ENCODE measurements around the gene KIAA0825. TPM values are rescaled to one million over a fixed set of nuclear protein-coding genes. Genes with fewer than 3 reads are reported as not detected.

Gene KIAA0825
- total RNA-seq, 1 experiment from 2014 or later: 1.6 TPM

- POLR2A ChIA-PET: no interaction called here
- TF ChIP-seq REST (IDR thresholded peaks at IDR 0.05; ENCODE audit: insufficient read depth in 1 of 2, low read depth in 2 of 2, low read length in 1 of 2) (no peak), CTCF (IDR thresholded peaks at IDR 0.05) (no peak)
- Histone ChIP-seq H3K36me3 (ENCODE audit: control insufficient read depth, insufficient read depth, low read length) (no peaks in the 10 kb centered on the region), H3K4me3 (ENCODE audit: low read depth in 2 of 2, low read length in 2 of 2) (no peak overlapping the region), H3K27me3 (ENCODE audit: control insufficient read depth, insufficient read depth, low read length) (peaks cover 2% of the 10 kb centered on the region; the same call in 1 of the 2 replicates), H3K9me3 (ENCODE audit: control insufficient read depth, insufficient read depth, low read depth, low read length) (no peaks in the 10 kb centered on the region), H3K27ac (ENCODE audit: low read length) (no peak overlapping the region), H3K4me1 (ENCODE audit: control insufficient read depth, insufficient read depth, low read length) (no peaks in the 10 kb centered on the region)
- in situ Hi-C loops (cut with HindIII; ENCODE audit: low pct_unique_long_range_greater_than_20kb, low sequenced_read_pairs): no loop called here
- CTCF ChIA-PET: no interaction called here
- DNase-seq (ENCODE audit: low read depth, low spot score): no peak
- intact Hi-C loops (cut with micrococcal nuclease; ENCODE audit: unreplicated experiment): no loop called here
- no TSS peak for BruUV-seq (replicated peaks)
- no peak for ATAC-seq
Observed at GRCh38 chr5:94308442-94308841, 310.0 kb downstream of the KIAA0825 start.

DNA sequence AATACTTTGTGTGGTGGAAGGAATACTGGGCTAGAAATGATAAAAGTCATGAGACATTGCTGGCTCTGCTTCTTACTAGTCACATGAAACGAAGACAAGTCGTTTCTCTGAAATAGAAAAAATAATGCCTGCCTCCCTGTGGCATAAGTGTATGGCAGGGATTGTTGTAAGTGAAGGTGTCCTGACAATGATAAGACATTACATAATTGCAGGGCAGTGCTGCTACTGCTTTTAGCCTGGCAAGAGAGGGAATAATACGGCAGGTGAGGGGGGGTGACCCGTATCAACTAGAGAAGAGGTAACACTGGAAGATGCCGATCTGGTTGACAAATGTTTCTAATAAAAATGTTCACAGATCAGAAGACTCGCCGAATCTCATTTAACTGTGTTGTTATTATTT, 314.3 kb downstream of the KIAA0825 start:
- no peak for TF ChIP-seq POLR2AphosphoS5 (IDR thresholded peaks at IDR 0.05; ENCODE audit: low read depth, low read length)
- TF ChIP-seq TCF7L2 (IDR thresholded peaks at IDR 0.05; ENCODE audit: low read depth, low read length): no peak
- TF ChIP-seq CTCF (IDR thresholded peaks at IDR 0.05): no peak
- TF ChIP-seq REST (IDR thresholded peaks at IDR 0.05; ENCODE audit: insufficient read depth in 1 of 2, low read depth in 2 of 2, low read length in 1 of 2): no peak
- TF ChIP-seq SIN3A (IDR thresholded peaks at IDR 0.05; ENCODE audit: borderline replicate concordance, insufficient read depth, low read depth, low read length): no peak
- intact Hi-C loops (cut with micrococcal nuclease; ENCODE audit: unreplicated experiment): no loop called here
- no peaks in the 10 kb centered on the region for H3K36me3 ChIP-seq (ENCODE audit: control insufficient read depth, insufficient read depth, low read length)
- BruUV-seq (replicated peaks): no TSS peak
- in situ Hi-C loops (cut with HindIII; ENCODE audit: low pct_unique_long_range_greater_than_20kb, low sequenced_read_pairs): no loop called here
- H3K27ac ChIP-seq (ENCODE audit: low read length): no peak overlapping the region
- no peaks in the 10 kb centered on the region for H3K9me3 ChIP-seq (ENCODE audit: control insufficient read depth, insufficient read depth, low read depth, low read length)
- ChIA-PET POLR2A (no interaction called here), CTCF (no interaction called here)
- DNase-seq (ENCODE audit: low read depth, low spot score): no peak
- no peak overlapping the region for H3K4me3 ChIP-seq (ENCODE audit: low read depth in 2 of 2, low read length in 2 of 2)
- no peaks in the 10 kb centered on the region for H3K4me1 ChIP-seq (ENCODE audit: control insufficient read depth, insufficient read depth, low read length)
- peaks cover 2% of the 10 kb centered on the region; the same call in 1 of the 2 replicates for H3K27me3 ChIP-seq (ENCODE audit: control insufficient read depth, insufficient read depth, low read length)
- no peak for ATAC-seq

Data from Panc1 (cell line).